ENCODE measurements around the gene ALKAL2.
"Not testable (repeated sequence)": the region's sequence is repeated elsewhere in the genome, so short reads cannot be mapped to it uniquely, and the experiment has no call there.

DNA sequence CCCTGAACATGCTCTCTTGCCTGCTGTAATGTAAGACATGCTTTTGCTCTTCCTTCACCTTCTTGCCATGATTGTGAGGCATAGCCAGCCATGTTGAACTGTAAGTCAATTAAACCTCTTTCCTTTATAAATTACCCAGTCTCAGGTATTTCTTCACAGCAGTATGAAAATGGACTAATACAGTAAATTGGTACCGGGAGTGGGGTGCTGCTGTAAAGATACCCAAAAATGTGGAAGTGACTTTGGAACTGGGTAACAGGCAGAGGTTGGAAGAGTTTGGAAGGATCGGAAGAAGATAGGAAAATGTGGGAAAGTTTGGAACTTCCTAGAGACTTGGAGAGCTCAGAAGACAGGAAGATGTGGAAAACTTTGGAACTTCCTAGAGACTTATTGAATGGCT, 49.1 kb upstream of the ALKAL2 start:
- TF ChIP-seq, protein P1, sequence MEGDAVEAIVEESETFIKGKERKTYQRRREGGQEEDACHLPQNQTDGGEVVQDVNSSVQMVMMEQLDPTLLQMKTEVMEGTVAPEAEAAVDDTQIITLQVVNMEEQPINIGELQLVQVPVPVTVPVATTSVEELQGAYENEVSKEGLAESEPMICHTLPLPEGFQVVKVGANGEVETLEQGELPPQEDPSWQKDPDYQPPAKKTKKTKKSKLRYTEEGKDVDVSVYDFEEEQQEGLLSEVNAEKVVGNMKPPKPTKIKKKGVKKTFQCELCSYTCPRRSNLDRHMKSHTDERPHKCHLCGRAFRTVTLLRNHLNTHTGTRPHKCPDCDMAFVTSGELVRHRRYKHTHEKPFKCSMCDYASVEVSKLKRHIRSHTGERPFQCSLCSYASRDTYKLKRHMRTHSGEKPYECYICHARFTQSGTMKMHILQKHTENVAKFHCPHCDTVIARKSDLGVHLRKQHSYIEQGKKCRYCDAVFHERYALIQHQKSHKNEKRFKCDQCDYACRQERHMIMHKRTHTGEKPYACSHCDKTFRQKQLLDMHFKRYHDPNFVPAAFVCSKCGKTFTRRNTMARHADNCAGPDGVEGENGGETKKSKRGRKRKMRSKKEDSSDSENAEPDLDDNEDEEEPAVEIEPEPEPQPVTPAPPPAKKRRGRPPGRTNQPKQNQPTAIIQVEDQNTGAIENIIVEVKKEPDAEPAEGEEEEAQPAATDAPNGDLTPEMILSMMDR (IDR thresholded peaks at IDR 0.05) = not testable (repeated sequence)
- TF ChIP-seq POLR2A (IDR thresholded peaks at IDR 0.05) = not testable (repeated sequence)
